ENCODE measurements around the gene HOXD10. TPM values are rescaled to one million over a fixed set of nuclear protein-coding genes. Genes with fewer than 3 reads are reported as not detected.

Gene HOXD10
- total and polyA plus RNA-seq, 9 of the 15 experiments (the other 6 are each of a cell fraction or from before 2014, with no cell fraction given): not detected

GRCh38 chr2:176132205-176133171, 15.9 kb downstream of the HOXD10 start:
- no TSS peak for BruUV-seq (replicated peaks)
- H4K20me1 ChIP-seq (replicated peaks; ENCODE audit: control insufficient read depth, insufficient read depth, low read length): 0 out of 2 replicates have a peak, but pooled peaks cover 4% of the 10 kb centered on the region
- H3K27ac ChIP-seq (ENCODE audit: extremely low read depth, low read depth, low read length): no peak overlapping the region
- POLR2A ChIA-PET: interaction anchor here (0.6 to 2.3 kb wide), 6 partner anchors 8 to 522 kb away, joined by 3 to 5 read pairs (median 3); no protein-coding TSS in a partner anchor
- no peaks in the 10 kb centered on the region for H3K36me3 ChIP-seq (ENCODE audit: control insufficient read depth, insufficient read depth, low read length)
- in situ Hi-C loops (cut with MboI) (loop anchor here (25.0 kb wide), 2 partner anchors 680 to 1630 kb away; no protein-coding TSS in a partner anchor), intact Hi-C loops (cut with micrococcal nuclease) (no loop called here)
- CTCF ChIA-PET (ENCODE audit: low intra/inter-chr PET ratio): no interaction called here
- H3K9ac ChIP-seq (ENCODE audit: insufficient read depth in 1 of 2, low read depth in 2 of 2, low read length in 2 of 2): no peak overlapping the region
- no peak overlapping the region for H3K4me2 ChIP-seq (ENCODE audit: insufficient read depth, low read length)
- WGBS (ENCODE audit: insufficient coverage, low coverage, missing lambda C conversion rate): 15% methylated on average over 31 of the region's 33 CpGs
- H3K4me1 ChIP-seq (replicated peaks in 1 of 2; ENCODE audit: control insufficient read depth in 2 of 2, insufficient read depth in 2 of 2, low read length in 2 of 2): peaks cover 0 to 27% of the 10 kb centered on the region in 2 experiments; a peak in 2 of 5 replicates
- ATAC-seq (no peak), DNase-seq (ENCODE audit: extremely low read depth in 1 of 4, low spot score in 3 of 4) (peak in 1 of 4 experiments; percentile 19), FAIRE-seq (no peak)
- H3K9me1 ChIP-seq (ENCODE audit: control insufficient read depth, insufficient read depth, low read length): no peaks in the 10 kb centered on the region
- no peaks in the 10 kb centered on the region for H3K79me2 ChIP-seq (ENCODE audit: control insufficient read depth, insufficient read depth, low read length)
- no peaks in the 10 kb centered on the region for H3K9me3 ChIP-seq (replicated peaks; ENCODE audit: control insufficient read depth, insufficient read depth, low read depth, low read length)
- H2AFZ ChIP-seq (ENCODE audit: low read depth, low read length): no peak overlapping the region
- H3K4me3 ChIP-seq: no peak overlapping the region
- peaks cover 54 to 78% of the 10 kb centered on the region in 2 experiments for H3K27me3 ChIP-seq (ENCODE audit: control insufficient read depth in 2 of 2, insufficient read depth in 2 of 2, low read length in 2 of 2)
- TF ChIP-seq CXXC5 (CRISPR knock-in tag; IDR thresholded peaks at IDR 0.05) (peak; percentile 68), HNRNPL (IDR thresholded peaks at IDR 0.05; ENCODE audit: low read depth, low read length) (no peak), KLF16 (IDR thresholded peaks at IDR 0.05) (no peak), GABPB2 (CRISPR knock-in tag; conservative IDR thresholded peaks at IDR 0.05) (no peak), POU5F1 (IDR thresholded peaks at IDR 0.05; ENCODE audit: borderline replicate concordance, low read depth, low read length, partially characterized antibody) (no peak), RNF2 (IDR thresholded peaks at IDR 0.05) (peak; percentile 71; the same call in 1 of the 2 replicates), ILF3 (IDR thresholded peaks at IDR 0.05; ENCODE audit: borderline replicate concordance) (no peak)
- TF ChIP-seq, protein P1, sequence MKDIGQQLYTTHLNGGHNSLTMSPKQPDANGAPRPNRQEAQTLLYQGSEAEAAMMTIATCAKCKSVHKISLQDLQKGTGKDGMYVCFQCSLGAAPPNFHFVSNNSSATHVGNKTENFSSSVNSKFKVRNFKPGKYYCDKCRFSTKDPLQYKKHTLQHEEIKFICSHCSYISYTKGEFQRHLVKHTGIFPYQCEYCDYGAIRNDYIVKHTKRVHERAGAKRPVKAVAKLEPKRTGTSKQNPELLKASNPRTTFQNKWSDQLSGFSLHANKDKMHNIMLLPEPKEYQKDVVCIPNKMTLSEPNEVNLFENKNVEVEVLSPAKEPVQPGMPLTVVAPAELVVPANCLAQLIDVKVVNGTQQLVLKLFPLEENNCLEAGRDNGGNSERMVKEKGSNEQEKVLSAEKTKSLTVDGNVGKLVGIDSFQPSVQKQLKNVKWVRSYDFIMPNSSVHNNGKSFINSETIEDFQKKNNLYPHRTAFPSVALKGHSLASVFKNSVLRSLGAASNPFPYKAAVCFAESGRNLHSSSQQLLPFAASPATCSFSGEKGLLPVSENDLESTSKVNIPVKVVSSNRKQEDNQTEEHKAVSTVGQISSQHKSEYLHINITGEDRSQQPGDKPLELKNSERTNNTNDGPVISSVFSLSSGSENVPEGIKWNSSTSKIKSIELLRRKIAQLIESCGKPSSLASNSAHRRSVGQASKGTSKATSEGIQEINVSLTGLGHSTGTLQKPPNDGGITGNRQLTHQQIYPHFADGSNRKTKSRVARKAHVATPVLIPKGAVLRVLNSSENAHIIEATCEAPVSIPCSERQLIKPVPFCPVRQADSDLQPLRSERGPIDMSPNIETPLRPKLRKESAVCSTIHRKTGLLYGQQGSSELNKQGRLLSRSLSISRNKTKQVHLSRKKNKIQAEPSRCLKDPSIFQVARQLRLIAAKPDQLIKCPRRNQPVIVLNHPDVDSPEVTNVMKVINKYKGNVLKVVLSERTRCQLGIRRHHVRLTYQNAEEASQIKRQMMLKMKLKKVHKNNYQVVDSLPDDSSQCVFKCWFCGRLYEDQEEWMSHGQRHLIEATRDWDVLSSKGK (CRISPR knock-in tag; IDR thresholded peaks at IDR 0.05): no peak
